ENCODE results near the gene RNF17. TPM values are rescaled to one million over a fixed set of nuclear protein-coding genes. Genes with fewer than 3 reads are reported as not detected.

Gene RNF17
- total and polyA plus RNA-seq, 2 of the 8 experiments (the other 6 are each of a cell fraction or from before 2014, with no cell fraction given) = not detected

- TF ChIP-seq CEBPB (IDR thresholded peaks at IDR 0.05; ENCODE audit: low read depth, low read length) (no peak), CHD7 (IDR thresholded peaks at IDR 0.05; ENCODE audit: insufficient replicate concordance, low read length) (no peak), HDAC6 (IDR thresholded peaks at IDR 0.05; ENCODE audit: low read depth, low read length) (no peak), SIRT6 (IDR thresholded peaks at IDR 0.05; ENCODE audit: low read length) (no peak), NANOG (IDR thresholded peaks at IDR 0.05; ENCODE audit: insufficient read depth, low read depth, low read length, poor library complexity, severe bottlenecking) (no peak), HDAC2 (IDR thresholded peaks at IDR 0.05; ENCODE audit: borderline replicate concordance in 1 of 2, low read depth in 2 of 2, low read length in 2 of 2) (no peak)
Observed at GRCh38 chr13:24842549-24843274, 78.7 kb downstream of the RNF17 start (continued).
